Pons (tissue), 1 donor: ENCODE data around the gene AMHR2.

Source experiments
- DNase-seq: peaks from one replicate; pipeline ENCODE4 v3.0.0-alpha.2; 2016; ENCODE audit warnings: low spot score

Gene AMHR2

DNA sequence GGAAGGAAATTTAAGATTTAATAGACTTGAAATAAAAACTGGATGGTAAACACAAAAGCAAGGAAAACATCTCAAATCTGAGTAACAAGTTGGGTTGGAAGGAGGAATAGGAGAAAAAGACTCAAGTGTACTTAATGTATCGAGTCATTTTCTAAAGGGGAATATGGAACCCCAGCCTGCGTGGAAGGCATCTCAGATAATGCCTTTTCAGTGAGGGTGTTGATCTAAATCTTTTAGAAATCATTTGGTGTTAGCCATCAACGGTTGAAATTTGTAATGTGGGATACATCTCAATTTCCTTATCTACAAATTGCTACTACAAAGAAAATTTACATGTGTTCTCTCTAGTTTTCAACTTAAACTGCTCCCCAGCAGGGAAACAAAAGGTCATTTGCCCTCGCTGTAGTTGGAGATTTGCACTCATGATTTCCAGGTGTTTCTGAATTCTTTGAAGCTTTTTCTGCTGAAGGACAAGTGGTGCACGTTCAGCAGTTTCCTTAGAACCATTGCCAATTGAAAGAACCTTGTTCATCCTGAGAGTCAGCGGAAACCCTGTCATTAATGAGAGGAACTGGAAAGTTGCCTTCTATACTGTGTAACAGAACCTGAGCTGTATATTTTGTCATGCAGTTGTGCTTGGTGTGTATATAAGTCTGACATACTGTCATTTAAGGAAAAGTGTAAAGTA lies 30.4 kb downstream of the AMHR2 start:
- DNase-seq = no peak

DNA sequence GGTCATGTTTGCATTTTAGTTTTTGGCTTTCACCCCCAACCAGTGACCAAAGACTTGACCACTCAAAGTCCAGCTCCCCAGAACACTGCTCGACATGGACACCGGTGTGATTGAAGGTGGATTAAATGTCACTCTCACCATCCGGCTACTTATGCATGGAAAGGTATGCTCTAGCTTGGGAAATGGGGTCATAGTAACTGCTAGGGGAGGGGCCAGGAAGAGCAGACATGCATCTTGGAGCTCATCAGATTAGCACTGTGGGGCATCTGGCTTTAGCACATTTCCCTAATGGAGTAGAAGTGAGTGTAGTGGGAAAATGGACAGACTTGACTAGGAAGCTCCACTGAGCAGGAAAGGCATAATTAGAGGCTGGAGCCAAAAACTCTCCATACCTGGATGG lies 31.1 kb downstream of the AMHR2 start:
- no peak for DNase-seq

DNA sequence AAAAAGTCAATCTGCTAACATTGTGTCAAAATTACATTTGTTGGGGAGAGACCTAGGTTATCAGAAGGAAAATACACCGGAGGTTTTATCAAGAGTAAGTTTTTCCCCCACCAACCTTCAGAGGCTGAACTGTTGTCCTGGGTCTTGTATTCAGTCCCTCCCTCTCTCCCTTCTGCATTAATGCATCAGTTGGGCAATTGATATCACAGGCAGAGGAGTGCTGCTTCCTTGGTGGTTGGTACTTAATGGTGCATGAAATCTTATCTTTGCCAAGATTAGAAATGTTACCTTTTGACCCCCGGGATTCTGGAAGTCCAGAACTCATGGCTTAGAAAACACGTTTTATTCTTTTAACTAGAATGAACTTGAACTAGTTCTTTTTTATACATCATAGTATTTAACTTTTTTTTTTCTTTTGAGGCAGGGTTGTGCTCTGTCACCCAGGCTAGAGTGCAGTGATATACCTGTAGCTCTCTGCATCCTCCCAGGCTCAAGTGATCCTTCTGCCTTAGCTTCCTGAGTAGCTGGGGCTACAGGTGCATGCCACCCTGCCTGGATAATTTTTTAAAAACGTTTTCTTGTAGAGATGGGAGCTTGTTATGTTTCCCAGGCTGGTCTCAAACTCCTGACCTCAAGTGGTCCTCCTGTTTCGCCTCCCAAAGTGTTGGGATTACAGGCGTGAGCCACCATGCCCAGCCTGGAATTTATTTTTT lies 33.2 kb downstream of the AMHR2 start:
- no peak for DNase-seq

DNA sequence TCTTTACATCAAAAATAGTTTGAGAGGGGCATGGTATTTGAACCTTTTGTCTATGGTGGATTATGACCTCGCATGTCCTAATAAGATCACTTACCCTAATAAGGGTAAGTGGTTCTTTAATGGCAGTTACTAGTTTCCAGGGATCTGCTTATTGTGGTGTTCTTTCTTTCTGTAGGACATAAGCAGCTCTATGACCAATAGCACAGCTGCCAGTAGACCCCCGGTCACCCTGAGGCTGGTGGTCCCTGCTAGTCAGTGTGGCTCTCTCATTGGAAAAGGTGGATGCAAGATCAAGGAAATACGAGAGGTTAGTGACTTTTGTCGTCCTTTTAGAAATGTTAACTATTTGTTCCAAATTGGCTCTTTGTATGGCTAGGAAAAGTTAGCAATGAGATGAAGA lies 35.4 kb downstream of the AMHR2 start:
- DNase-seq = no peak

DNA sequence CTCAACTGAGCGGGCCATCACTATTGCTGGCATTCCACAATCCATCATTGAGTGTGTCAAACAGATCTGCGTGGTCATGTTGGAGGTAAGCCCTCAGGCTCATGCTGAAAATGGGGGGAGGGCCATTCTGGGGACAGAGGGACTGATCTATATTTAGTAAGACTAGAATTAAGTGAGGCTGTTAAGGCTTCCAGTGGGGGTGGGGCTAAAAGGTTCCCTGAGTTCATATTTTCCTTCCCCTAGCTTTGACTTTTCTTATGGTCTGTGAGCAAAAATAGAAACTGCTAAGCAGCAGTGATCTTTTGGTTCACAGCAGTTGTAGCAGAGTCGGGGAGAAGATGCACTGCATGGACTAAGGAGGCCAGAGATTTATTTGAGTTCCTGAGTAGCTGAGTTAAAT lies 37.4 kb downstream of the AMHR2 start:
- DNase-seq = no peak

DNA sequence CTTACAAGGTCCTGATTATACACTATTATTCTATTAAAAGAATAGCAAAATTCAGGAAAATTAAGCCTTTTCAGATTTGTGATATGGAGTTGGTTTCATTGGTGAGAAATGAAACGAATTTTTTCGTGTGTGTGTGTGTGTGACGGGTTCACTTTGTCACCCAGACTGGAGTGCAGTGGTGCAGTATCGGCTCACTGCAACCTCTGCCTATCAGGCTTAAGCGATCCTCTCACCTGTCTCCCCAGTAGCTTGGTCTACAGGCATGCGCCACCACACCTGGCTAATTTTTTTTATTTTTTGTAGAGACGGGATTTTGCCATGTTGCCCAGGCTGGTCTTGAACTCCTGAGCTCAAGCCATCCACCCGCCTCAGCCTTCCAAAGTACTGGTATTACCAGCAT lies 37.9 kb downstream of the AMHR2 start:
- no peak for DNase-seq

DNA sequence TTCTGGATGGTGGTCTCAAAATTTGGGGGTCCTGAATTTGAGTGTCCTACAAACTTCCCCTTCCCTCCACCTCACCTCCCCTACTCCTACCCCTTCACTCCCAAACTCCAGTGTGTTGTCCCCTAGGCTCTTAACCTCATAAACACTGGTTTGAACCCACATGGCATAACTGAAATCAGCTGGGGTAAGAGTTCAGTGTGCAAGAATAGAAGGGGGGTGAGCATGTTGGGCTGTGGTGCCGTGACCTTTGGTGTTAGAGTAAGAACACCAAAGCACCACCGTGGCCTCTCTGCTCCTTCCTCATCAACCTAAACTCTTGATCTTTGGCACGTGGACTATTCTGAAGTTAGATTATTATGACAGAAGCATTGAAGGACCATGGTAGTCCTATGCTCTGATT lies 39.3 kb downstream of the AMHR2 start:
- no peak for DNase-seq

DNA sequence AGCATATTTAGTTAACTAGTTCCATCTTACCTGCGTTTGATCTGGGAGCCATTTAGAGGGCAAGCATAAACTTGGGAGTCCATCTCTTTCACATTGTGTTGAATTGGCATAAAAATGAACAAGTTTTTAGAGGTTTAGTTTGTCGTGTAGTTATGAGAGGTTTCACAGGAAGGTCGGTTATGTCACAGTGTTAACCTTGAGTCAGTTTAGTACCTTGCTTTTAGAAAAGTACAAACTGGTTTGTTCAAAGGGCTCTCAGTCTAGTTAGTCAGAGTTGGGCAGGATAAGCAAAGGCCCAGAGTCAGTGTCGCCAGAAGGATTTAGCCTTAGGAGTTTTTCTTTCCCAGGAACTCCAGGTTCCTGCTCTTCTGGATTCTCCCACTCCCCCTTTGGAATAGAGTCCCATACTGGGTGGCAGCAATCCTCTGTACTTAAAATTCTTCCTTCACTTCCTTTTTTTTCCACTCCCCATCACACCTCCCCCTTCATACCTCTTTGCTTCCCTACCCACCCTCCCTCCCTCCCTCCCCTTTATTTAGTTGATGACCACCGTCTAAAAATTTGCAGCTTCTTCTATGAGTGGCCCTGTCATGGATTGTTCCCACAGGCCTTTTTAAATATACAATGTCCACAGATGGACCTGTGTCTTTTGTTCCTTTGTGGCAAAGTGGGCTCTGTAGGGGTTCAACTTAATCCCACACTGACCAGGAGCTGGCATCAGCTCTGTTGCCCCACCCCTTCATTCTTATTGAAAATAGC lies 40.3 kb downstream of the AMHR2 start:
- DNase-seq = no peak

DNA sequence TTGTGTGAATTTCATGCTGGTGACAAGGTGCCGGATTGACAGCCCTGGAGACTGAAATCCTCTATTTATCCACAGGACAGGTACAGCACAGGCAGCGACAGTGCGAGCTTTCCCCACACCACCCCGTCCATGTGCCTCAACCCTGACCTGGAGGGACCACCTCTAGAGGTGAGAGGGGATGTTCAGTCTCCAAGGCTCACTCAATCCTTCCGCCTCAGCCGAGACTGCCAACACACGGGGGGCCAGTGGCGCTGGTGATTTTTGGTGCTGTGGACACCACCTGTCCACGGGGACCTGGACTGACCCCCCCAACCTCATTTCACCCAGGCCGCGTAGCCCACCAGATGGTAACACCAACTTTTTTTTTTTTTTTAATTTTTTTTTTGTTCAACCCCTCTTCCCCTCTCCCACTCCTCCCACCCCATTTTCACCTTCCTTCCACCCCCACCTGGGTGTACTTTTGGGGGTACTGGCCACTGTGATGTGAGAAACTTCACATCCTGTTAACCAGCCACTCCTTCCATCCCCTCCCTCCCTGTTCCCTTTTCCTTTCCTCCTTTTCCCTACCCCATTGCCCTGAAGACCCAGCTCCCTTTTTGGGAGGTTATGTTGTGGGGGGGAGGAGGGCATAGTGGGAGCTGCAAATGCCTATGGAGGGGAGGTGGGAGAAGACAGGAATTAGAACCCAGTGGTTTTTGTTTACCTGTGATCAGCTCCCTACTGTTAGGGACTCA lies 41.2 kb downstream of the AMHR2 start:
- DNase-seq = no peak

DNA sequence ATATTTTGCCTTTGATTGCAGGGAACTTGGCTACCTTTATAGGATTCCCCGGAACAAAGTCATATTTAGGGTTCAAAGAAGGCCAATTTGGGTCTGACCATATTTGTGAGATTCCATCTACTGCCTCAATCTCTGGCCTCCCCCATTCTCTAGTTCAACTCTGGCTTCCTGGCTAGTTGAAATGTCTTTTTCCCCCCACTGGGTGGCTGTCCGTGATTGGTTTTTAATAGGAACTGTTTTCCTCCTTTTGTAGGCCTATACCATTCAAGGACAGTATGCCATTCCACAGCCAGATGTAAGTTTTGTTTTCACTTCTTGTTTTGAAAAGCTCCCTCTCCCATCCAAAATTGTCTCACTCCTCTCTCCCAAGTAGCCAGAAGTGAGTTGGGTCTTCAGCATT lies 42.0 kb downstream of the AMHR2 start:
- no peak for DNase-seq

DNA sequence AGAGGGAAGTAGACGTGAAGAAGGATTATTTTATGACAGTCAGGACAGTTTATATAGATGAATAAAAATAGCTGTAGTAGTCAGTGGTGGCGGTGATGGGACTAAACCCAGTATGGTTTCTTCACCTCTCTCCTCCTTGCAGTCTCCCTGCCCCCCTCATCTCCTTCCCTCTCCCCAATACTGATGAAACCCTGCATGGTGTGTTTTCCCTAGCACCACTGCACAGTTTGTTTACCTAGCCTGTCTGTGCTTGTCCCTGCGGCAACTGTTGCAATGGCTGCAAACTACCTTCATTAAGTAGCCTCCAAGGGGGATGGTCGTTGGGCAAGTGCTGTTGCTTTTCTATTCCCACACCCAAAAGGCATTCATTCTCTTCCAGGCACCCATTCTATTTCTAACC lies 43.0 kb downstream of the AMHR2 start:
- DNase-seq = no peak

DNA sequence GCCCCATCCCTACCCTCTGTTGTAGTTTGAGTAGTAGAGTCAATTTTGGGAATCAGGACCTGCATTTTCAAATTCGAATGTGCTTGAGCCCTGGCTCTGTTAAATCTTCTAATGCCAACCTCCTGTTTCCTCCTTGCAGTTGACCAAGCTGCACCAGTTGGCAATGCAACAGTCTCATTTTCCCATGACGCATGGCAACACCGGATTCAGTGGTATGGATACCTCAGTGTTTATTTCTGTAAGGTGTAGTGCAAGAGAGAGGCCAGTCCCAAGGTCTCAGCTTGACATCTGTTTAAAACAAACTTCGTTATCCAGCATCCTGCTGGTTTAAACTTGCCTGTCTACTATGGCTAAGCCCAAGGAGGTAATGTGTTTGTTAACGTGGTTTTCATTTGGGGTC lies 43.4 kb downstream of the AMHR2 start:
- DNase-seq = no peak

DNA sequence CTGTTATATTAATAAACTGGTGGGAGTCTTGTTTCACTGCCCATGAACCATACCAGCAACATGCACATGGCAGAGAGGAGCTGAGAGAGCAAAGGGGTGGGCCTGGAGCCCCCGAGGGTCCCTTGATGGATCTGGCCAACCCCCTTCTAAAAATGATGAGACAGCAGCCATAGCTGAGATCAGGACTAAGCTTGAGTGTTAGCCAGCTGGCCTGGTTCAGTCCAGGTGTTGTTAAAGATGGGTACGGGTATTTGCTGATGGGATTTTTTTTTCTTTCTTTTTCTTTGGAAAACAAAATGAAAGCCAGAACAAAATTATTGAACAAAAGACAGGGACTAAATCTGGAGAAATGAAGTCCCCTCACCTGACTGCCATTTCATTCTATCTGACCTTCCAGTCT lies 44.2 kb downstream of the AMHR2 start:
- no peak for DNase-seq

DNA sequence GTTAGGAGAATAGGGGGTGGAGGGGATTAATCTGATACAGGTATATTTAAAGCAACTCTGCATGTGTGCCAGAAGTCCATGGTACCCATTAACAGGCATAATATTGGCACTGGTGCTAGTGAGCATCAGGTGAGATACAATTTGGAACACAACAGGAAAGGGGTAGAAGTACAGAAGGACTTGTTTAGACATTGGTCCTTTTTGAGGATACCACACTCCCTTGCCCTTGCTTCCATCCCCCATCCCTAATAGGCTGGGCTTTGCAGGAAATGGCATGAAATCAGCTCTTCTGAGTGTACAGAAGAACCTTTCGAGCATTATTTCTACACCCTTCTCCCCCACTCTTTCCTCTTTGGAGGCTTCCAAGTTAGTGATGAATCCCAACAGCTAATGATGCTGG lies 44.6 kb downstream of the AMHR2 start:
- no peak for DNase-seq

DNA sequence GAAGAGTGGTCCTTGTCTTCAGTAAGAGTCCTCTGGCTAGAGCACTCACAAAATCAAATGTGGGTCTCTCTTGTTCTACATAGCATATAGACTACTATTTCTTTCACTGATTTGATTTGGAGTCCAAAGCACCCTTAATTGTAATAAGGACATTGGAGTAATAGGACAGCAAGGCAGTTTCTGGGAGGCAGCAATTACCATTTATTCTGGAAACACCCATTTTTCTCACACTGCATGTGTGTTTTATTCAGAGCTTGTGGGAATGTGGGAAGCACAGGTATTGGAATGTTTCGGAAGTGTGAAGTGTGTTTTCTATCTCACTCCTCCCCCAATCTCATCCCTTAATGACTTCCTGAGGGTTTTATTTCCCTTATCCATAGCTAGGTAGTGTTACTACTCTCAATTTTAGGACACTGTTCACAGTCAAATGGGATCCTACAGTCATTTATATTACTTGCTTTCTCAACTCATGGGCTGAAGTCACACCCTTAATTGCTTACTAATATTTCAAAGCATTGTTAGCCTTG lies 48.5 kb downstream of the AMHR2 start:
- no peak for DNase-seq

DNA sequence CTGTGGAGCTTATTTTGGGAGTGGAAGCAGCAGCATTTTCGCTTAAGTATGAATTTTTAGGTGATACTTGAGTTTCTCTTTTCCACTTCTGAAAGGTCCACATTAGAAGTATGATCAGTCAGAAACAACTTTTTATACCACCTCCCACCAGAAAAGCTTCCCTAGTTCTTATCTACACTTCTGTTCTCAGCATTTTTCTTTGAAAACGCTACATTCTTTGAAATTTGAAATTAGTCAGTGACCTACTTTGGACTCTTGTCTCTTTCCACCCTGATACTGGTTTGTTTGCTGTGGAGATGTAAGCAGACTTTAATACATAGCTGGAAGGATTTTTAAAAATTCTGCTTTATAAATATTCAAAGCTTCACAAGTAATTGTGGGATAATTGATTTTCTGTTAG lies 50.4 kb downstream of the AMHR2 start:
- no peak for DNase-seq

DNA sequence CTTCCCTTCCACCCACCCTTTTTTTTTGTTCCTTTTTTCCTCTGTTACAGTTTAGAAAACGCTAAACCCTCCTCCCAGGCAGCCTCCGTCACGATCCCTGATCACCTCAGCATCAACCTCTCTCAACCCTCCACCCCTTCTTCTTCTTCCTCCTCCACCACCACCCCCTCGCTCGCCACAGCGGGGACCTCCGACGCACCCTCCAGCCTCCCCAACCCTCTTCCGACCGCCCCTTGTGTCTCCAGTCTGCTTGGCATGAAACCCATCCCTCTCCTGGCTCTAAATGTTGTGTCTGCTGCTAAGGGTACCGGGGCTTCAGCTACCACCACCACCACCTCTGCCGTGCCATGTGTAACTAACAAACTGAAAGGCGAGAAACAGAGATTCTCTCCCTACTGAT lies 51.2 kb downstream of the AMHR2 start:
- DNase-seq = no peak

DNA sequence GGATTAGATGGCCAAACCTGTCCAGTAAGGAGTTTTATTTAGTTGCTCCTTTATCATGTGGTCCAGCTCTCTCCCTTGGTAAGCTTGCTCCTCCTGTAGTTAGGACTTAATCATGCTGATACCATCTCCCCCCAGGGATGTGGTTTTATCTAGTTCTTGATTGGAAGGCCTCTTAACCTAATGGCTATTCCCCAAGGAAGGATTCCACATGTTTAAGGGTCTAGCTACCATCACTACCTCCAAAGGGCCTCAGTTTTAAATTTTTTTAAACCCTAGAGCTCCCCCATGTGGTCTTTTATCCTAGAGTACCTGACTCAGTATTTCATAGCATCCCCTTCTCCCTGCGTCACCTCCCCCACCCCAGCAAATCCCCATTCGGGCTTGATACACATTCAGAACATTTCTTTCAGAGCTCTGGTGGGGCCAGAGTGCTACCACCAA lies 53.1 kb downstream of the AMHR2 start:
- DNase-seq = no peak

DNA sequence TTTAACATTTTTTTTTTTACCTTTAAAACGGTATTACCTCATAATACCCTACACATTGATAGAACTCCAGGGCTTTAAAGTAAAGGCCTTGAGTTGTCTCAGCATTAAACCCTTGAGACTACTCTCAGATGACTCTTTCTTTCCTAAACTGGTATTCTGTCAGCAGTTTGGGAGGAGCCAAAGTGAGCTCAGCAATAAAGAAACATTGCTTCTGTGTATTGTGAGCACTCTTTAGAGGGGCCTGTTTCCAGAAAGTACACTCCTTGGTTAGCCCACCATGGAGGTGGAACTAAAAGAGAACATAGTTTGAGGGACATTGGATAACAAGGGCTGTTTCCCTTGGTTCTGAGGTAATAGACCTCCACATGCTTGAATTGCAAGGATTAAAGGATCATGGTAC lies 55.2 kb downstream of the AMHR2 start:
- no peak for DNase-seq

DNA sequence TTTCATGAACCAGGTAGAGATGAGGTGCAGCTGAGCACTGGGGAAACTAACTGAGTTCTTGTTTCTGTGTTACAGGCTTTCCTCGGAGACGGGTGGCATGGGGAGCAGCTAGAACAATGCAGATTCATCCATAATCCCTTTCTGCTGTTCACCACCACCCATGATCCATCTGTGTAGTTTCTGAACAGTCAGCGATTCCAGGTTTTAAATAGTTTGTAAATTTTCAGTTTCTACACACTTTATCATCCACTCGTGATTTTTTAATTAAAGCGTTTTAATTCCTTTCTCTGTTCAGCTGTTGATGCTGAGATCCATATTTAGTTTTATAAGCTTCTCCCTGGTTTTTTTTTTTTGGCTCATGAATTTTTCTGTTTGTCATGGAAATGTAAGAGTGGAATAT lies 55.7 kb downstream of the AMHR2 start:
- DNase-seq = no peak

DNA sequence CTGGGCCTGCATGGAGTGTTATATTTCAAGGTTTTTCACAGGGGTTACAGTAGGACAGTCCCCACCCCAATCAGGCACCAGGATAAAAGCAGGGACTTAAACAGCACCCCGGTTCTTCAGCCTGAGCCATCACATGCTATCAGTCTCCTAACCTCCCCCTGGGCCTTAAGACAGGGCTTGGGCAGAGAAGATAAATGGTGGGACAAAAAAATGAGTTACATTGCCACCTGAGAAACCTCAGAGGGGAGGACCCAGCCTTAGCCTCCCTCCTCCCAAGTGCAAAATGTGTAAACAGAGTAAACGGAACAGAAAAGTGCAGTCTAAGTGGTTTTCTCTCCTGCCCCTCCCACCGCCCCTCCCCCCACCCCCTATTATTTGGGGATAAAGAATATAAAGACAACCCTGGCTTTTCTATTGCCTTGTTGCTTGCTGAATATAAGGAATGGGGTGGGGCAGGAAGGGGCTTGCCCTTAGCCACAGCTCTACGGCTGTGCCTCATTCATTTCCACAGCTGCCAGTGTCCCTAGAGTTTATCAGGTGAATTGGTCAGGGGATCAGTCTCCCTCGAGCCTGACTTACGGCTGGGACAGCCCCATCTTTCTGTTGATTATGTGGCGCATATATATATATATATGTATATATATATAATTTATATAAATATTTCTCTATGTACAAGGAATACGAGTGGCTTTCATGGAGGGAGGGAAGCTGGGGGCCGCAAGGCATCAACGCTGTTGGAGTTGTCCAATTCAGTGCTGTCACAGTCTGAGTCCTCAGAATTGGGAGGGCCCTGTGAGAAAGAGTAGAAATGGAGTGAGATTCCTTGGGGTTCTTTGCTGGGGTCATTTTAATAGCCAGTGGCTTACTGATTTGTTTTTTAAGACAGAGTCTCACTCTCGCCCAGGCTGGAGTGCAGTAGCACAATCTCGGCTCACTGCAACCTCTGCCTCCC lies 57.1 kb downstream of the AMHR2 start:
- no peak for DNase-seq
